Chondrocyte (in vitro differentiated cells): ENCODE results near the gene PLEKHA6. TPM values are rescaled to one million over a fixed set of nuclear protein-coding genes. Genes with fewer than 3 reads are reported as not detected.

Experiments
- DNase-seq: peaks from one replicate; pipeline ENCODE4 v3.0.0; 2021; ENCODE audit warnings: mixed read lengths, low spot score
- H3K27ac Mint-ChIP-seq: one replicate; pipeline ENCODE4 v1.8.0; 2021; ENCODE audit warnings: mild to moderate bottlenecking, moderate library complexity, mixed read lengths; ENCODE audit not compliant: unreplicated experiment
- H3K27me3 Mint-ChIP-seq: 2 replicates; pipeline ENCODE4 v1.8.0; 2021; ENCODE audit warnings: low read depth, mixed read lengths
- H3K36me3 Mint-ChIP-seq: 2 replicates; pipeline ENCODE4 v1.8.0; 2021; ENCODE audit warnings: low read depth, mixed read lengths
- H3K4me1 Mint-ChIP-seq: 2 replicates; pipeline ENCODE4 v1.8.0; 2021; ENCODE audit warnings: low read depth, mild to moderate bottlenecking, mixed read lengths
- H3K4me3 Mint-ChIP-seq: one replicate; pipeline ENCODE4 v1.8.0; 2021; ENCODE audit warnings: mild to moderate bottlenecking, moderate library complexity, mixed read lengths; ENCODE audit not compliant: unreplicated experiment
- H3K9me3 Mint-ChIP-seq: 2 replicates; pipeline ENCODE4 v1.8.0; 2021; ENCODE audit warnings: low read depth, mixed read lengths
- total RNA-seq: library from RNA; stranded (reverse); gene quantifications from 3 replicates; pipeline ENCODE4 v1.2.1, GENCODE V29; 2021
- TF ChIP-seq, protein P1 (sequence below): fragments of 200-600 bp; sonication (generic); IDR thresholded peaks from 2 replicates; pipeline ENCODE4 v1.5.0; 2021; ENCODE audit warnings: antibody characterized with exemption, mild to moderate bottlenecking, moderate library complexity

The PLEKHA6 gene
- total RNA-seq, 1 donor from 2014 or later, result 0.15 TPM

DNA sequence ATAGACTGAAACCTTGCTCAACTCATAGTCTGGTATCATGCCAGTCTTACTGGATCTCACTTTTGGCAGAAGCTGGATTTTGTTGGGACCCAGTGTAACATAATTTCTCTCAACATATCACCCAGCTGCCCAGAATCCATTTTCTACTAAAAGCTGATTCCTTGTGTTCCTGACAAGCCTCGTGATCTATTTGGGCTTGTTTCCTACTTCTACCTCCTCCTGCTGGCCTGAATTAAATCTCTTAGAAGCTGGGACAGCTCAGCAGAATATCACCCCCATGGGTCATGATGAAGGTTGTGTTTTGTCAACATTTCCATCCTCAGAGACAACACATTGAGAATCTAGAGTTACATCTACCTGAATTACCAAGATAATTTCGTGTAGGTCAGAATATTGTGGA lies 153.6 kb downstream of the PLEKHA6 start:
- no peaks in the 10 kb centered on the region for H3K36me3 Mint-ChIP-seq
- DNase-seq, result no peak
- H3K4me3 Mint-ChIP-seq, result no peak overlapping the region
- TF ChIP-seq, protein P1, sequence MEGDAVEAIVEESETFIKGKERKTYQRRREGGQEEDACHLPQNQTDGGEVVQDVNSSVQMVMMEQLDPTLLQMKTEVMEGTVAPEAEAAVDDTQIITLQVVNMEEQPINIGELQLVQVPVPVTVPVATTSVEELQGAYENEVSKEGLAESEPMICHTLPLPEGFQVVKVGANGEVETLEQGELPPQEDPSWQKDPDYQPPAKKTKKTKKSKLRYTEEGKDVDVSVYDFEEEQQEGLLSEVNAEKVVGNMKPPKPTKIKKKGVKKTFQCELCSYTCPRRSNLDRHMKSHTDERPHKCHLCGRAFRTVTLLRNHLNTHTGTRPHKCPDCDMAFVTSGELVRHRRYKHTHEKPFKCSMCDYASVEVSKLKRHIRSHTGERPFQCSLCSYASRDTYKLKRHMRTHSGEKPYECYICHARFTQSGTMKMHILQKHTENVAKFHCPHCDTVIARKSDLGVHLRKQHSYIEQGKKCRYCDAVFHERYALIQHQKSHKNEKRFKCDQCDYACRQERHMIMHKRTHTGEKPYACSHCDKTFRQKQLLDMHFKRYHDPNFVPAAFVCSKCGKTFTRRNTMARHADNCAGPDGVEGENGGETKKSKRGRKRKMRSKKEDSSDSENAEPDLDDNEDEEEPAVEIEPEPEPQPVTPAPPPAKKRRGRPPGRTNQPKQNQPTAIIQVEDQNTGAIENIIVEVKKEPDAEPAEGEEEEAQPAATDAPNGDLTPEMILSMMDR, result no peak
- no peaks in the 10 kb centered on the region for H3K9me3 Mint-ChIP-seq
- no peak overlapping the region for H3K27ac Mint-ChIP-seq
- H3K4me1 Mint-ChIP-seq, result no peaks in the 10 kb centered on the region
- H3K27me3 Mint-ChIP-seq, result peaks cover 61% of the 10 kb centered on the region

- H3K4me3 Mint-ChIP-seq, result no peak overlapping the region
- no peaks in the 10 kb centered on the region for H3K4me1 Mint-ChIP-seq
- no peaks in the 10 kb centered on the region for H3K9me3 Mint-ChIP-seq
- peaks cover 61% of the 10 kb centered on the region for H3K27me3 Mint-ChIP-seq
- H3K27ac Mint-ChIP-seq, result no peak overlapping the region
- no peak for DNase-seq
- TF ChIP-seq, protein P1, result no peak
- H3K36me3 Mint-ChIP-seq, result no peaks in the 10 kb centered on the region
Measured at GRCh38 chr1:204205486-204205885, 154.2 kb downstream of the PLEKHA6 start.

- no peak for DNase-seq
- Mint-ChIP-seq H3K27ac (no peak overlapping the region), H3K4me1 (no peaks in the 10 kb centered on the region), H3K4me3 (no peak overlapping the region), H3K9me3 (no peaks in the 10 kb centered on the region), H3K36me3 (no peaks in the 10 kb centered on the region), H3K27me3 (peaks cover 58% of the 10 kb centered on the region)
- TF ChIP-seq, protein P1, result no peak
Measured at GRCh38 chr1:204204944-204205343, 154.8 kb downstream of the PLEKHA6 start.

DNA sequence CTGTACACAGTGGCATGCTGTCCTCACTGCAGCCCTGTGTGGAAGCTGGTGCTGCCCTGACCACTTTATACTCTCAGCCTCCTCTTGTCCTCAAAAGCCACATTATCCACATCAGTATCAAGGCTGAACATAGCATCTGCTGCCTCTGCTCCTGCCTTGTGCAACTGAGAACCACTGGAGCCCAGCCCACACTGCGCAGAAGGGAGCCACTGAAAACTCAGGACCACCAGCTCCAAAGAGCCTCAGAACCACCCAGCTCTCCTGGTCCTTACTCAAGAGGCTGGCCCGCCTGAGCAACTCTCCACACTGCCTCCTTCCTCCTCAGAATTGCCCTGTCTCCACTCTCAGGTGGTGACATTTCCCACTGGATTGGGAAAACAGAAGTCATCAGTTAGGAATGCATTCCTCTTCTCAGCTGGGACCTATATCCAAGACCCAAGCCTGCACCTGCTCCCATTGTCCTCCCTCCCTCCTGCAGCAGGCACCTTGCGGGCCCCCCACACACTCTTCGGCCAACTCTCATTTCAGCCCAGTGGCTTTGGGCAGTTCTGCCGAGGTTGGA lies 156.4 kb downstream of the PLEKHA6 start:
- no peaks in the 10 kb centered on the region for H3K36me3 Mint-ChIP-seq

DNA sequence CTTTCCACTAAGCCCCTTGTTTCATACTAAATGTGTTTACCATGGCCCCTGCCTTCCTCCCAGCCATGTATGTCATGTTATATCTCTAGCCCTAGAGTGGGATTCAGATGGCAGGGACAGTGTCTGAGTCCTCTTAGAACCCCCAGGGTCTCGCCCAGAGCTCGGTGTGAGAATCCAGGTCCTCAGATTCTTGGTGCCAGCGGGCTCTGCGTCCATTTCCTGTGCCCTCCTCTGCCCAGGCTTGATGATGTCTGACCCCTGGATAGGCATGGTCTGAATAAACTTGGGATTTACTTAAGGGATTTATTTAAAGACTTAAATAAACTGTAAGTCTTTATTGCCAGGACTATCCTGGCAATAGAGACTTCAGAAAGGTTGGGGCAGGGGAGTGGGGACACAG lies 157.2 kb downstream of the PLEKHA6 start:
- Mint-ChIP-seq H3K4me3 (no peak overlapping the region), H3K4me1 (peaks cover 7% of the 10 kb centered on the region), H3K9me3 (no peaks in the 10 kb centered on the region), H3K36me3 (no peaks in the 10 kb centered on the region), H3K27me3 (peaks cover 40% of the 10 kb centered on the region), H3K27ac (no peak overlapping the region)
- TF ChIP-seq, protein P1, result no peak
- no peak for DNase-seq

More for the DNA sequence above, 156.4 kb downstream of the PLEKHA6 start:
- DNase-seq, result no peak
- TF ChIP-seq, protein P1, result no peak
- H3K4me3 Mint-ChIP-seq, result no peak overlapping the region
- peaks cover 46% of the 10 kb centered on the region for H3K27me3 Mint-ChIP-seq
- no peaks in the 10 kb centered on the region for H3K9me3 Mint-ChIP-seq
- H3K4me1 Mint-ChIP-seq, result peaks cover 7% of the 10 kb centered on the region
- H3K27ac Mint-ChIP-seq, result no peak overlapping the region
